Mucosa of descending colon (tissue), 3 donors: ENCODE data around the gene RINL. TPM values are rescaled to one million over a fixed set of nuclear protein-coding genes. Genes with fewer than 3 reads are reported as not detected.
"Not testable (repeated sequence)": the region's sequence is repeated elsewhere in the genome, so short reads cannot be mapped to it uniquely, and the experiment has no call there.

ENCODE experiments used
- ATAC-seq: fragments of 200-7000 bp; cut with Tn5 transposase; one replicate; pipeline ENCODE4 v1.9.1; 2020; ENCODE audit warnings: mild to moderate bottlenecking, moderate library complexity
- DNase-seq, 3 donors: peaks; one replicate each; pipeline ENCODE4 v3.0.0-alpha.2; 2020
- H3K36me3 ChIP-seq: fragments of 200-600 bp; one replicate; pipeline ENCODE4 v1.8.0; 2021; ENCODE audit warnings: low read depth, mild to moderate bottlenecking
- H3K4me1 ChIP-seq: fragments of 200-600 bp; one replicate; pipeline ENCODE4 v1.8.0; 2021; ENCODE audit warnings: low read depth, mild to moderate bottlenecking
- H3K4me3 ChIP-seq: fragments of 200-600 bp; one replicate; pipeline ENCODE4 v1.8.0; 2021; ENCODE audit warnings: mild to moderate bottlenecking
- H3K9me3 ChIP-seq: fragments of 200-600 bp; one replicate; pipeline ENCODE4 v1.8.0; 2021; ENCODE audit warnings: mild to moderate bottlenecking
- intact Hi-C, 2 donors: fragments of 100-400 bp; cut with DNase I in 1 of 2; cut with micrococcal nuclease in 1 of 2; formaldehyde crosslinking; loops; one replicate each; pipeline versions ENCODE4 v1.11.0 to v1.11.1; 2022; cut with DNase I, micrococcal nuclease
- total RNA-seq, 3 donors: library from RNA; stranded (reverse); fragmentation: NEBNext Ultra II Directional in 2 of 3; extraction: Animal tissue kit (Norgen Biotek cat#: 25700) in 2 of 3; gene quantifications; one replicate each; pipeline versions ENCODE4 v1.2.1 to v1.2.4, GENCODE V29; 2021 to 2023
- TF ChIP-seq, protein P1 (sequence below): fragments of 200-600 bp; IDR thresholded peaks from one replicate; pipeline ENCODE4 v1.8.0; 2022; ENCODE audit warnings: antibody characterized with exemption, mild to moderate bottlenecking
- donor health status: DM: no; HTN: no; CAD: no; lungs with moderate emphysema.
- donor health status: DM: no; HTN: no; CAD: no.
- donor health status: DM: no; HTN: yes; CAD: no.

The RINL gene
- total RNA-seq, 3 donors from 2014 or later = 3.8 to 5.4 (median 5.2) TPM

GRCh38 chr19:38867171-38867780 is 10.8 kb downstream of the RINL start:
- no peak for ATAC-seq
- no peaks in the 10 kb centered on the region for H3K36me3 ChIP-seq
- no peak overlapping the region for H3K4me3 ChIP-seq
- H3K9me3 ChIP-seq = no peaks in the 10 kb centered on the region
- intact Hi-C loops = no loop called here
- peaks cover 24% of the 10 kb centered on the region for H3K4me1 ChIP-seq
- DNase-seq = no peak
- TF ChIP-seq, protein P1, sequence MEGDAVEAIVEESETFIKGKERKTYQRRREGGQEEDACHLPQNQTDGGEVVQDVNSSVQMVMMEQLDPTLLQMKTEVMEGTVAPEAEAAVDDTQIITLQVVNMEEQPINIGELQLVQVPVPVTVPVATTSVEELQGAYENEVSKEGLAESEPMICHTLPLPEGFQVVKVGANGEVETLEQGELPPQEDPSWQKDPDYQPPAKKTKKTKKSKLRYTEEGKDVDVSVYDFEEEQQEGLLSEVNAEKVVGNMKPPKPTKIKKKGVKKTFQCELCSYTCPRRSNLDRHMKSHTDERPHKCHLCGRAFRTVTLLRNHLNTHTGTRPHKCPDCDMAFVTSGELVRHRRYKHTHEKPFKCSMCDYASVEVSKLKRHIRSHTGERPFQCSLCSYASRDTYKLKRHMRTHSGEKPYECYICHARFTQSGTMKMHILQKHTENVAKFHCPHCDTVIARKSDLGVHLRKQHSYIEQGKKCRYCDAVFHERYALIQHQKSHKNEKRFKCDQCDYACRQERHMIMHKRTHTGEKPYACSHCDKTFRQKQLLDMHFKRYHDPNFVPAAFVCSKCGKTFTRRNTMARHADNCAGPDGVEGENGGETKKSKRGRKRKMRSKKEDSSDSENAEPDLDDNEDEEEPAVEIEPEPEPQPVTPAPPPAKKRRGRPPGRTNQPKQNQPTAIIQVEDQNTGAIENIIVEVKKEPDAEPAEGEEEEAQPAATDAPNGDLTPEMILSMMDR = no peak

GRCh38 chr19:38862321-38863059 is 15.6 kb downstream of the RINL start:
- peak; percentile 69 for ATAC-seq
- H3K4me3 ChIP-seq = no peak overlapping the region
- intact Hi-C loops = no loop called here
- H3K36me3 ChIP-seq = no peaks in the 10 kb centered on the region
- peaks cover 31% of the 10 kb centered on the region for H3K4me1 ChIP-seq
- TF ChIP-seq, protein P1 = no peak
- H3K9me3 ChIP-seq = no peaks in the 10 kb centered on the region
- DNase-seq = peak in 1 of 3 donors; percentile 48

- intact Hi-C loops = no loop called here
- Histone ChIP-seq H3K36me3 (no peaks in the 10 kb centered on the region), H3K9me3 (no peaks in the 10 kb centered on the region), H3K4me1 (peaks cover 31% of the 10 kb centered on the region), H3K4me3 (no peak overlapping the region)
- ATAC-seq = no peak
- DNase-seq = no peak
- TF ChIP-seq, protein P1 = no peak
Measured at GRCh38 chr19:38861368-38861767, 16.7 kb downstream of the RINL start.

- ATAC-seq, H3K36me3 ChIP-seq, intact Hi-C loops, H3K9me3 ChIP-seq, H3K4me3 ChIP-seq: not testable (repeated sequence)
- peaks cover 25% of the 10 kb centered on the region for H3K4me1 ChIP-seq
- peak in 2 of 3 donors; percentile 44 to 49 for DNase-seq
Measured at GRCh38 chr19:38859631-38860204, 18.4 kb downstream of the RINL start.

GRCh38 chr19:38856813-38857212 is 21.3 kb downstream of the RINL start:
- no peak for ATAC-seq

DNA sequence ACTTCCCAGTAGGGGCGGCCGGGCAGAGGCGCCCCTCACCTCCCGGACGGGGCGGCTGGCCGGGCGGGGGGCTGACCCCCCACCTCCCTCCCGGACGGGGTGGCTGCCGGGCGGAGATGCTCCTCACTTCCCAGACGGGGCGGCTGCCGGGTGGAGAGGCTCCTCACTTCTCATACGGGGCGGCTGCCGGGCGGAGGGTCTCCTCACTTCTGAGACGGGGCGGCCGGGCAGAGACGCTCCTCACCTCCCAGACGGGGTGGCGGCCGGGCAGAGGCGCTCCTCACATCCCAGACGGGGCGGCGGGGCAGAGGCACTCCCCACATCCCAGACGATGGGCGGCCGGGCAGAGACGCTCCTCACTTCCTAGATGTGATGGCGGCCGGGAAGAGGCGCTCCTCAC is 22.3 kb downstream of the RINL start:
- ATAC-seq, H3K4me3 ChIP-seq, intact Hi-C loops, H3K9me3 ChIP-seq, H3K36me3 ChIP-seq, DNase-seq: not testable (repeated sequence)
- peaks cover 12% of the 10 kb centered on the region for H3K4me1 ChIP-seq

More at GRCh38 chr19:38856813-38857212, 21.3 kb downstream of the RINL start:
- intact Hi-C loops = no loop called here
- H3K4me3 ChIP-seq = no peak overlapping the region
- no peaks in the 10 kb centered on the region for H3K9me3 ChIP-seq
- TF ChIP-seq, protein P1 = no peak
- DNase-seq = no peak
- peaks cover 13% of the 10 kb centered on the region for H3K4me1 ChIP-seq
- no peaks in the 10 kb centered on the region for H3K36me3 ChIP-seq

GRCh38 chr19:38854961-38855360 is 23.1 kb downstream of the RINL start:
- intact Hi-C loops, H3K4me3 ChIP-seq: not testable (repeated sequence)

More at GRCh38 chr19:38854961-38855360, 23.1 kb downstream of the RINL start:
- not testable (repeated sequence) for H3K9me3 ChIP-seq, H3K4me1 ChIP-seq, H3K36me3 ChIP-seq, ATAC-seq, DNase-seq
